PC-9 (cell line): ENCODE results near the gene BRD1. TPM values are rescaled to one million over a fixed set of nuclear protein-coding genes. Genes with fewer than 3 reads are reported as not detected.
"Not testable (repeated sequence)": the region's sequence is repeated elsewhere in the genome, so short reads cannot be mapped to it uniquely, and the experiment has no call there.

ENCODE experiments used
- BruUV-seq: library from RNA; stranded (reverse); fragments of 400-500 nt; replicated peaks from 2 replicates; lab custom pipeline; 2021; lab: Mats Ljungman, UMichigan
- CTCF ChIA-PET: fragments of 300-600 bp; sonication (Branson Sonifier 250); formaldehyde crosslinking; loops from one replicate; lab custom pipeline; 2022; ENCODE audit warnings: antibody characterized with exemption; lab: Charles Lee
- POLR2A ChIA-PET: fragments of 300-600 bp; sonication (Branson Sonifier 250); formaldehyde crosslinking; loops from one replicate; lab custom pipeline; 2022; ENCODE audit warnings: antibody characterized with exemption; ENCODE audit not compliant: unreplicated experiment; lab: Charles Lee
- DNase-seq, 2 experiments: peaks; one replicate each; pipeline versions ENCODE4 v3.0.0 to v3.0.0-alpha.2; 2015 to 2022; ENCODE audit warnings: mixed read lengths in 1 of 2
- H2AFZ ChIP-seq: fragments of 200-600 bp; sonication (generic); 2 replicates; pipeline ENCODE4 v1.8.1; 2017; ENCODE audit warnings: antibody characterized with exemption
- H3F3A ChIP-seq: fragments of 200-600 bp; sonication (generic); 2 replicates; pipeline ENCODE4 v1.8.1; 2017; ENCODE audit warnings: antibody characterized with exemption, mild to moderate bottlenecking, low read depth; ENCODE audit not compliant: insufficient read depth
- H3K27ac ChIP-seq: fragments of 200-600 bp; sonication (generic); 2 replicates; pipeline ENCODE4 v1.6.1; 2016; ENCODE audit warnings: mixed run types
- H3K27me3 ChIP-seq: fragments of 200-600 bp; sonication (generic); 2 replicates; pipeline ENCODE4 v1.6.1; 2016; ENCODE audit warnings: low read depth, mixed run types; ENCODE audit not compliant: insufficient read depth
- H3K36me3 ChIP-seq: fragments of 200-600 bp; sonication (generic); 2 replicates; pipeline ENCODE4 v1.6.1; 2016; ENCODE audit warnings: low read depth, mixed run types
- H3K4me1 ChIP-seq: fragments of 200-600 bp; sonication (generic); replicated peaks from 2 replicates; pipeline ENCODE4 v1.6.1; 2016; ENCODE audit warnings: mixed run types; ENCODE audit not compliant: insufficient read depth
- H3K4me2 ChIP-seq: fragments of 200-600 bp; sonication (generic); 2 replicates; pipeline ENCODE4 v1.6.1; 2017; ENCODE audit warnings: mixed run types
- H3K4me3 ChIP-seq: fragments of 200-600 bp; sonication (generic); 2 replicates; pipeline ENCODE4 v1.6.1; 2016; ENCODE audit warnings: mixed run types
- H3K79me2 ChIP-seq: fragments of 200-600 bp; sonication (generic); 2 replicates; pipeline ENCODE4 v1.6.1; 2017; ENCODE audit warnings: low read depth, mixed run types
- H3K9me2 ChIP-seq: fragments of 200-600 bp; sonication (generic); 2 replicates; pipeline ENCODE4 v1.8.1; 2017; ENCODE audit warnings: mild to moderate bottlenecking; ENCODE audit not compliant: insufficient read depth
- H3K9me3 ChIP-seq: fragments of 200-600 bp; sonication (generic); 2 replicates; pipeline ENCODE4 v1.8.1; 2016; ENCODE audit warnings: low read depth; ENCODE audit not compliant: insufficient read depth
- H4K20me1 ChIP-seq: fragments of 200-600 bp; sonication (generic); 2 replicates; pipeline ENCODE4 v1.8.1; 2017; ENCODE audit not compliant: insufficient read depth
- EZH2 ChIP-seq: fragments of 200-600 bp; sonication (generic); IDR thresholded peaks from 2 replicates; pipeline ENCODE4 v1.8.0; 2017; ENCODE audit warnings: antibody characterized with exemption, low read depth
- intact Hi-C: fragments of 100-400 bp; cut with micrococcal nuclease; formaldehyde crosslinking; loops from one replicate; pipeline ENCODE4 v1.10.0; 2022; ENCODE audit not compliant: unreplicated experiment
- total RNA-seq: library from RNA; stranded (reverse); gene quantifications from 2 replicates; pipeline ENCODE4 v1.2.3, GENCODE V29; 2021
- TF ChIP-seq, protein P1 (sequence below): fragments of 200-600 bp; sonication (generic); conservative IDR thresholded peaks from 2 replicates; pipeline ENCODE4 v1.6.1; 2017; ENCODE audit warnings: mixed run types, antibody characterized with exemption, mild to moderate bottlenecking, moderate library complexity

The BRD1 gene
- total RNA-seq, 1 experiment from 2014 or later: 28.5 TPM

DNA sequence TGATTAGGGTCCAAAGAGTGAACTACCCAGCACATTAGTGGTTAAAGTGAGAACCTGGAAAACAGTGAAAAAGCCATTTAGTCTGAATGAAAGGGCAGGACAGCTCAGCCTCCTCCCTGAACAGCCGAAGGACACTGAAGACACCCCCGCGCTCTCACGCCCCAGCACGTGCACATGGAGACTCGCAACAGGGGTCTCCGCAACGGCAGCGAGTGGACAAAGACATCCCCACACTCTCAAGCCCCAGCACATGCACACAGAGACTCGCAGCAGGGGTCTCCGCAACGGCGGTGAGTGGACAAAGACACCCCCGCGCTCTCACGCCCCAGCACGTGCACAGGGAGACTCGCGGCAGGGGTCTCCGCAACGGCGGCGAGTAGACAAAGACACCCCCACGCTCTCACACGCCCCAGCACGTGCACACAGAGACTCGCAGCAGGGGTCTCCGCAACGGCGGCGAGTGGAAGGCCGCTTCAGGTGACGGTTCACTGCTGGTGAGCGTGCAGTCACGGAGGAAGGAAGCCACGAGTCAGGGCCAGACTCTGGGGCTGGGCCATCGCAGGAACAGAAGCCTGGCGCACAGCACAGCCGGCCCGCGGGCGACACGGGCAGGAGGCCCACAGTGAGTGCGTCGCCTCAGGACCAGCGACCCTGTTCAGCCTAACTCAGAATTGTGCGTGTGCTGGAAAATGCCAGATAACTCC is 43.6 kb downstream of the BRD1 start:
- CTCF ChIA-PET: no interaction called here
- no TSS peak for BruUV-seq
- no peaks in the 10 kb centered on the region for H3K9me3 ChIP-seq
- H2AFZ ChIP-seq: no peak overlapping the region
- no peak overlapping the region for H3K4me2 ChIP-seq
- H3F3A ChIP-seq: no peaks in the 10 kb centered on the region; the same call in 1 of the 2 replicates
- POLR2A ChIA-PET: no interaction called here
- H3K27me3 ChIP-seq: no peaks in the 10 kb centered on the region
- H3K79me2 ChIP-seq: peaks cover 34% of the 10 kb centered on the region
- no peaks in the 10 kb centered on the region for H3K4me1 ChIP-seq
- H3K4me3 ChIP-seq: no peak overlapping the region
- no peak for DNase-seq
- no peak for TF ChIP-seq EZH2
- TF ChIP-seq, protein P1, sequence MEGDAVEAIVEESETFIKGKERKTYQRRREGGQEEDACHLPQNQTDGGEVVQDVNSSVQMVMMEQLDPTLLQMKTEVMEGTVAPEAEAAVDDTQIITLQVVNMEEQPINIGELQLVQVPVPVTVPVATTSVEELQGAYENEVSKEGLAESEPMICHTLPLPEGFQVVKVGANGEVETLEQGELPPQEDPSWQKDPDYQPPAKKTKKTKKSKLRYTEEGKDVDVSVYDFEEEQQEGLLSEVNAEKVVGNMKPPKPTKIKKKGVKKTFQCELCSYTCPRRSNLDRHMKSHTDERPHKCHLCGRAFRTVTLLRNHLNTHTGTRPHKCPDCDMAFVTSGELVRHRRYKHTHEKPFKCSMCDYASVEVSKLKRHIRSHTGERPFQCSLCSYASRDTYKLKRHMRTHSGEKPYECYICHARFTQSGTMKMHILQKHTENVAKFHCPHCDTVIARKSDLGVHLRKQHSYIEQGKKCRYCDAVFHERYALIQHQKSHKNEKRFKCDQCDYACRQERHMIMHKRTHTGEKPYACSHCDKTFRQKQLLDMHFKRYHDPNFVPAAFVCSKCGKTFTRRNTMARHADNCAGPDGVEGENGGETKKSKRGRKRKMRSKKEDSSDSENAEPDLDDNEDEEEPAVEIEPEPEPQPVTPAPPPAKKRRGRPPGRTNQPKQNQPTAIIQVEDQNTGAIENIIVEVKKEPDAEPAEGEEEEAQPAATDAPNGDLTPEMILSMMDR: no peak
- intact Hi-C loops: no loop called here
- 0 out of 2 replicates have a peak, but pooled peaks cover 23% of the 10 kb centered on the region for H3K36me3 ChIP-seq
- H3K9me2 ChIP-seq: no peaks in the 10 kb centered on the region
- no peak overlapping the region for H3K27ac ChIP-seq
- peaks cover 83% of the 10 kb centered on the region for H4K20me1 ChIP-seq

DNA sequence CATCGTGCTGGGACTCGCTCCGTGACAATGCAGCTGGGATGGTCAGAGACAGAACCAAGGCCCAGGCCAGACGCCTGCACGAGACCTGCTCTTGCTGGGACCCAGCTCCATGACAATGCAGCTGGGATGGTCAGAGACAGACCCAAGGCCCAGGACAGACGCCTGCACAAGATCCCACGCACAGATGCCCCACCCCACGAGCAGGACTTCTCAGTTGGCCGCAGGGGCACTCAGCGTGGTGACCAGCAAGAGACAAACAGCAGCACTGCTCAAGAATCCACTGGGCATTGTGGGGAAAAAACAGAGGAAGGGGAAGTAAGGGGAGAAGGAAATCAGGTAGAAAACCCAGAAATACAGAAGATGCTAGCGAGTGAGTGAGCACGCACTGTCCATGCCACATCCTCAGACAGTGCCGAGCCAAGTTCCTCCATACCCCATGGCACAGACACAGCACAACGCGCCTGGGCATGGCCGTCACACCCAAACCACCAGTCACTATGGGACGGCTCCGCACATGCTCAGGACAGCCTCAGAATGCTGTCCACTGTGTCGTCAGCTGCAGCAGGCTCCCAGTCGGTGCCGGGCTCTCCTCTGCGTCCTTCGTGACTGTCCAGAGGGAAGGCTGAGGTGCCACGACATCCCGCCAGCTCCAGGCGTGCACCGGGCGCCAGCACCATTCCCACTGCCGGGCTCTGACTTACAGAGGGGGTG is 44.5 kb downstream of the BRD1 start:
- H4K20me1 ChIP-seq: peaks cover 82% of the 10 kb centered on the region

DNA sequence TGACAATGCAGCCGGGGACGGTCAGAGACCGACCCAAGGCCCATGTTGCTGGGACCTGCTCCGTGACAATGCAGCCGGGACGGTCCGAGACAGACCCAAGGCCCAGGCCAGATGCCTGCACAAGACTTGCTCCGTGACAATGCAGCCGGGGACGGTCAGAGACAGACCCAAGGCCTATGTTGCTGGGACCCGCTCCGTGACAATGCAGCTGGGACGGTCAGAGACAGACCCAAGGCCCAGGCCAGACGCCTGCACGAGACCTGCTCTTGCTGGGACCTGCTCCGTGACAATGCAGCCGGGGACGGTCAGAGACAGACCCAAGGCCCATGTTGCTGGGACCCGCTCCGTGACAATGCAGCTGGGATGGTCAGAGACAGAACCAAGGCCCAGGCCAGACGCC is 45.8 kb downstream of the BRD1 start:
- H3K4me3 ChIP-seq, DNase-seq, H3K9me2 ChIP-seq, H3F3A ChIP-seq, H2AFZ ChIP-seq, intact Hi-C loops, H3K4me2 ChIP-seq, H3K27ac ChIP-seq, H3K9me3 ChIP-seq, H3K4me1 ChIP-seq, CTCF ChIA-PET, BruUV-seq, H3K27me3 ChIP-seq, POLR2A ChIA-PET: not testable (repeated sequence)
- peaks cover 34% of the 10 kb centered on the region for H3K79me2 ChIP-seq
- 0 out of 2 replicates have a peak, but pooled peaks cover 17% of the 10 kb centered on the region for H3K36me3 ChIP-seq
- H4K20me1 ChIP-seq: peaks cover 86% of the 10 kb centered on the region

More for the DNA sequence above, 44.5 kb downstream of the BRD1 start:
- H3K27ac ChIP-seq: no peak overlapping the region
- H3K4me2 ChIP-seq: no peak overlapping the region
- intact Hi-C loops: no loop called here
- no peak overlapping the region for H2AFZ ChIP-seq
- no peak overlapping the region for H3K4me3 ChIP-seq
- no peaks in the 10 kb centered on the region for H3K9me3 ChIP-seq
- peaks cover 34% of the 10 kb centered on the region for H3K79me2 ChIP-seq
- no peaks in the 10 kb centered on the region for H3K27me3 ChIP-seq
- H3K9me2 ChIP-seq: no peaks in the 10 kb centered on the region
- CTCF ChIA-PET: no interaction called here
- TF ChIP-seq EZH2: no peak
- TF ChIP-seq, protein P1: no peak
- H3K4me1 ChIP-seq: no peaks in the 10 kb centered on the region
- H3F3A ChIP-seq: no peaks in the 10 kb centered on the region; the same call in 1 of the 2 replicates
- POLR2A ChIA-PET: no interaction called here
- no TSS peak for BruUV-seq
- H3K36me3 ChIP-seq: 0 out of 2 replicates have a peak, but pooled peaks cover 22% of the 10 kb centered on the region
- DNase-seq: no peak
